ENCODE measurements around the gene ENPP6.

The ENPP6 gene

GRCh38 chr4:184104419-184105101 is 113.1 kb downstream of the ENPP6 start:
- no peak for DNase-seq (ENCODE audit: low spot score)

GRCh38 chr4:184103527-184104264 is 114.0 kb downstream of the ENPP6 start:
- DNase-seq (ENCODE audit: low spot score), result no peak

- no peak for DNase-seq (ENCODE audit: low spot score)
These were observed 114.7 kb downstream of the ENPP6 start for GRCh38 chr4:184102927-184103326.

GRCh38 chr4:184102488-184102887 is 115.2 kb downstream of the ENPP6 start:
- DNase-seq (ENCODE audit: low spot score), result no peak

GRCh38 chr4:184101711-184102110 is 116.0 kb downstream of the ENPP6 start:
- no peak for DNase-seq (ENCODE audit: low spot score)

GRCh38 chr4:184100297-184100885 is 117.3 kb downstream of the ENPP6 start:
- no peak for DNase-seq (ENCODE audit: low spot score)

- peak; percentile 79 for DNase-seq (ENCODE audit: low spot score)
These were observed 118.1 kb downstream of the ENPP6 start for GRCh38 chr4:184099535-184099966.

- no peak for DNase-seq (ENCODE audit: low spot score)
These were observed 118.7 kb downstream of the ENPP6 start for GRCh38 chr4:184099000-184099399.

- DNase-seq (ENCODE audit: low spot score), result no peak
These were observed 119.9 kb downstream of the ENPP6 start for GRCh38 chr4:184097815-184098214.

- peak; percentile 73 for DNase-seq (ENCODE audit: low spot score)
These were observed 120.5 kb downstream of the ENPP6 start for GRCh38 chr4:184097241-184097605.

- no peak for DNase-seq (ENCODE audit: low spot score)
These were observed 121.0 kb downstream of the ENPP6 start for GRCh38 chr4:184096561-184097240.

GRCh38 chr4:184094532-184095159 is 123.0 kb downstream of the ENPP6 start:
- no peak for DNase-seq (ENCODE audit: low spot score)

GRCh38 chr4:184091986-184092385 is 125.7 kb downstream of the ENPP6 start:
- DNase-seq (ENCODE audit: low spot score), result no peak

GRCh38 chr4:184090571-184090970 is 127.1 kb downstream of the ENPP6 start:
- DNase-seq (ENCODE audit: low spot score), result no peak

GRCh38 chr4:184080674-184081073 is 137.0 kb downstream of the ENPP6 start:
- no peak for DNase-seq (ENCODE audit: low spot score)

GRCh38 chr4:184074677-184075388 is 142.8 kb downstream of the ENPP6 start:
- DNase-seq (ENCODE audit: low spot score), result no peak

GRCh38 chr4:184067931-184068554 is 149.6 kb downstream of the ENPP6 start:
- no peak for DNase-seq (ENCODE audit: low spot score)

GRCh38 chr4:184066584-184067300 is 150.9 kb downstream of the ENPP6 start:
- no peak for DNase-seq (ENCODE audit: low spot score)

GRCh38 chr4:184064877-184065276 is 152.8 kb downstream of the ENPP6 start:
- DNase-seq (ENCODE audit: low spot score), result no peak

GRCh38 chr4:184062769-184063168 is 154.9 kb downstream of the ENPP6 start:
- DNase-seq (ENCODE audit: low spot score), result no peak

All from left forelimb (tissue), 1 donor.